ENCODE measurements around the gene SRSF8. TPM values are rescaled to one million over a fixed set of nuclear protein-coding genes. Genes with fewer than 3 reads are reported as not detected.

The SRSF8 gene
- total RNA-seq: 18.4 TPM in 2 replicates

GRCh38 chr11:95066716-95067038, at the start of gene SRSF8:
Gene SRSF8, plus strand, starts transcription at chr11:95066919. Its CDS starts 308 bp downstream, at chr11:95067227.

GRCh38 chr11:95024958-95025357, 41.8 kb upstream of the SRSF8 start, which contains the start of gene KDM4E:
Gene KDM4E, plus strand, starts transcription at chr11:95025258. Its CDS starts 300 bp downstream, at chr11:95025558.

GRCh38 chr11:95049122-95049521, 17.6 kb upstream of the SRSF8 start, which contains the start of gene KDM4F:
Gene KDM4F, plus strand, starts transcription at chr11:95049422.

DNA sequence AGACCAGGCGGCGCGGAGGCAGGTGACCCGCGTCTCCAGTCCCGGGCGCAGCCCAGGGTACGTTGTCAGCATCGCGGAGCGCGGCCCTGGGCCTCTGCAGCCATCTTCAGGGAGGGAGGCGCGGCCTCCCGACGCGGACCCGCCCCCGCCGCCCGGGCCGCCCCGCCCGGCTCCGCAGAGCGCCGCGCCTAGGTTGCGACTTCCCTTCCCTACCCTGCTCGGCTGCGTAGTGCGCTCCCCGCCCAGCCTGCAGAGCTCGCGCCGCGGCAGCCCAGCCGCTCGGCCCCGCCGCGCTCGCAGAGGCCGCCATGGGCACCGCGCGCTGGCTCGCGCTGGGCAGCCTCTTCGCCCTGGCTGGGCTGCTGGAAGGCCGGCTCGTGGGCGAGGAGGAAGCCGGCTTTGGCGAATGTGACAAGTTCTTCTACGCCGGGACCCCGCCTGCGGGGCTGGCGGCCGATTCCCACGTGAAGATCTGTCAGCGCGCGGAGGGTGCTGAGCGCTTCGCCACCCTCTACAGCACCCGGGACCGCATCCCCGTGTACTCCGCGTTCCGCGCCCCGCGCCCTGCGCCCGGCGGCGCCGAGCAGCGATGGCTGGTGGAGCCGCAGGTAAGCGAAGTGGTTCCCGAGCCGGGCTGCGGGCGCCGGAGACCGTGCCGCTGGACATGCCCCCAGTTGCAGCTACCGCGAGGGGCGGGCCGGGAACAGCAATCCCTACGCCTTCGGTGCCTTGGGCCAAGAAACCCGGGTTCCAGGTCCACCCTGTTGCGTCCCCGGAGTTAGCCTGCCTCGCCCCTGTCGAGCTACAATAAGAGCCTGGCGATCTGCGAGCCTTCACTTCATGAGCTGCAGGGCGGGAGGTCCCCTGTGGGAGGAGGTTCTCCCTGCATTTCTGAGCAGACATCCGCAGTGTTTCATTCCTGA, 23.2 kb downstream of the SRSF8 start, which contains the start of gene ENDOD1:
TSS of gene ENDOD1 (plus strand) at position 227 of the 923 bp plus-strand sequence. CDS start at position 309, 82 bp downstream.

Other genes with a start within 250 kb of the SRSF8 start
- 28.7 and 33.1 TPM in 2 replicates for gene CWC15, start 93.4 kb upstream of the SRSF8 start, total RNA-seq
- 0.37 and 0.98 TPM in 2 replicates for gene KDM4D, start 93.2 kb upstream of the SRSF8 start, total RNA-seq
- not detected in 2 replicates for gene KDM4E, start 41.7 kb upstream of the SRSF8 start, total RNA-seq
- not detected in 2 replicates for gene KDM4F, start 17.5 kb upstream of the SRSF8 start, total RNA-seq
- gene ENDOD1, start 22.9 kb downstream of the SRSF8 start, total RNA-seq: 26.1 and 41.6 TPM in 2 replicates
- gene SESN3, start 164.3 kb downstream of the SRSF8 start, total RNA-seq: 10.4 and 19.5 TPM in 2 replicates

Measured in subcutaneous preadipocyte (primary cell).